ENCODE data around the gene PRKCA. TPM values are rescaled to one million over a fixed set of nuclear protein-coding genes. Genes with fewer than 3 reads are reported as not detected.
"Not testable (repeated sequence)": the region's sequence is repeated elsewhere in the genome, so short reads cannot be mapped to it uniquely, and the experiment has no call there.

Gene PRKCA
- total RNA-seq, 2 experiments from 2014 or later: 84.4 to 87.9 TPM

- Mint-ChIP-seq H3K4me1 (ENCODE audit: low read depth) (peaks cover 55% of the 10 kb centered on the region), H3K9me3 (peaks cover 3% of the 10 kb centered on the region), H3K27me3 (no peaks in the 10 kb centered on the region), H3K27ac (no peak overlapping the region), H3K36me3 (ENCODE audit: low read depth) (peaks cover 24% of the 10 kb centered on the region), H3K4me3 (no peak overlapping the region)
- intact Hi-C loops (cut with micrococcal nuclease): no loop called here
- no peak for DNase-seq
- TF ChIP-seq CTCF (IDR thresholded peaks at IDR 0.05): no peak
- ATAC-seq: no peak
- CTCF ChIA-PET: interaction anchor here (0.8 to 1.1 kb wide), 3 partner anchors 48 to 92 kb away, joined by 3 read pairs; no protein-coding TSS in a partner anchor
- POLR2A ChIA-PET: interaction anchor here (1.0 to 1.4 kb wide), 3 partner anchors 8 to 16 kb away, joined by 3 to 4 read pairs (median 3); no protein-coding TSS in a partner anchor
Observed at GRCh38 chr17:66474806-66475497, 172.5 kb downstream of the PRKCA start.

DNA sequence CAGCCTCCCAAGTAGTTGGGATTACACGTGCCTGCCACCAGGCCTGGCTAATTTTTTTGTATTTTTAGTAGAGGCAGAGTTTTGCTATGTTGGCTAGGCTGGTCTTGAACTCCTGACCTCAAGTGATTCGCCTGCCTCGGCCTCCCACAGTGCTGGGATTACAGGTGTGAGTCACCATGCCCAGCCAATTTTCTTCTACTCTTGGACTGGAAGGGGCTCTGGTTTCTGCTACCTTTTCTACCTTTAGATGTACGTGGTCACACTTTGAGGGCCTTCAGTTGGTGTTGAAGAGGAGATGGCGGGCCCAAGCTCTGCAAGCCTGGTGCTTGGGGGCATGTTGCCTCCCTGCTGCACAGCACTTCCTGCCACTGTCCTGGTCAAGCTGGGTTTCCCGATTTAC is 173.6 kb downstream of the PRKCA start:
- Mint-ChIP-seq H3K9me3 (peaks cover 3% of the 10 kb centered on the region), H3K4me3 (no peak overlapping the region), H3K4me1 (ENCODE audit: low read depth) (peaks cover 57% of the 10 kb centered on the region), H3K27me3 (no peaks in the 10 kb centered on the region), H3K36me3 (ENCODE audit: low read depth) (peaks cover 26% of the 10 kb centered on the region), H3K27ac (no peak overlapping the region)
- DNase-seq: peak; percentile 16
- ChIA-PET CTCF (interaction anchor here (0.8 kb wide), 1 partner anchor 91 kb away, joined by 3 read pairs; no protein-coding TSS in a partner anchor), POLR2A (interaction anchor here (0.7 to 1.1 kb wide), 2 partner anchors 11 to 192 kb away, joined by 3 read pairs; no protein-coding TSS in a partner anchor)
- TF ChIP-seq CTCF (IDR thresholded peaks at IDR 0.05): no peak
- no peak for ATAC-seq
- intact Hi-C loops (cut with micrococcal nuclease): no loop called here

GRCh38 chr17:66477615-66478283 is 175.3 kb downstream of the PRKCA start:
- Mint-ChIP-seq H3K4me1 (ENCODE audit: low read depth) (peaks cover 41% of the 10 kb centered on the region), H3K36me3 (ENCODE audit: low read depth) (peaks cover 26% of the 10 kb centered on the region), H3K27me3 (no peaks in the 10 kb centered on the region), H3K9me3 (peaks cover 3% of the 10 kb centered on the region), H3K4me3 (no peak overlapping the region), H3K27ac (no peak overlapping the region)
- no peak for TF ChIP-seq CTCF (IDR thresholded peaks at IDR 0.05)
- ChIA-PET CTCF (no interaction called here), POLR2A (interaction anchor here (1.1 kb wide), 1 partner anchor 11 kb away, joined by 4 read pairs; no protein-coding TSS in a partner anchor)
- intact Hi-C loops (cut with micrococcal nuclease): no loop called here
- ATAC-seq: no peak
- DNase-seq: no peak

DNA sequence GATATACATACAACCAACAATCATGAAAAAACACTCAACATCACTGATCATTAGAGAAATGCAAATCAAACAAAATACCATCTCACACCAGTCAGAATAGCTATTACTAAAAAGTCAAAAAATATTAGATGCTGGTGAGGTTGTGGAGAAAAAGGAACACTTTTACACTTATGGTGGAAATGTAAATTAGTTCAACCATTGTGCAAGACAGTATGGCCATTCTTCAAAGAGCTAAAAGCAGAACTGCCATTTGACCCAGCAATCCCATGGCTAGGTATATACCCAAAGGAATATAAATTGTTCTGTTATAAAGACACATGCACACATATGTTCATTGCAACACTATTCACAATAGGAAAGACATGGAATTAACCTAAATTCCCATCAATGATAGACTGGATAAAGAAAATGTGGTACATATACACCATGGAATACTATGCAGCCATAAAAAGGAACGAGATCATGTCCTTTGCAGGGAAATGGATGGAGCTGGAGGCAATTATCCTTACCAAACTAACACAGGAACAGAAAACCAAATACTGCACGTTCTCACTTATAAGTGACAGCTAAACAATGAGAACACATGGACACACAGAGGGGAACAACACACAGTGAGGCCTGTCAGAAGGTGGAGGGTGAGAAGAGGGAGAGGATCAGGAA is 176.9 kb downstream of the PRKCA start:
- DNase-seq; H3K4me3 Mint-ChIP-seq; ATAC-seq; intact Hi-C loops (cut with micrococcal nuclease); POLR2A ChIA-PET; H3K27me3 Mint-ChIP-seq; H3K9me3 Mint-ChIP-seq: not testable (repeated sequence)
- CTCF ChIA-PET: interaction anchor here (1.0 kb wide), 1 partner anchor 87 kb away, joined by 4 read pairs; no protein-coding TSS in a partner anchor
- Mint-ChIP-seq H3K4me1 (ENCODE audit: low read depth) (peaks cover 39% of the 10 kb centered on the region), H3K27ac (peak overlapping the region; percentile 28), H3K36me3 (ENCODE audit: low read depth) (peaks cover 22% of the 10 kb centered on the region)

DNA sequence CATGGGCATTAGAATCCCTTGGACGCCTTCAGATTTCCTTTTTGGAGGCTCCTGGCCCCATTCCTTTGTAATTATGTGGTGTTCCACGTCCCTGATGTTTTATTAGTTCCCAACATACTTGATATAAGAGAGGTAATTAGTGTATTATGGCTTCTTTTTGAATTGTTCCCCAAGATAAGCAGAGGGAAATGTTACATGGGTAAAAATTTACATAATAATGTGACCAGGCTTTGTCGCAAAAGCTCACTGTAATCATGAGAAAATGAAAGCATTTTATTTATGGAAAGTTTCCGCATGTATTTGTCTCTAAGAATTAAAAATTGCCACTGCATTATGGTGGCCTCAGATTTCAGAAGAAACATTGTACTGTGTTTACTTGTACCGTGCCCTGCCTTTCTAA is 177.8 kb downstream of the PRKCA start:
- H3K36me3 Mint-ChIP-seq (ENCODE audit: low read depth): peaks cover 22% of the 10 kb centered on the region
- no peak for TF ChIP-seq CTCF (IDR thresholded peaks at IDR 0.05)
- DNase-seq (no peak), ATAC-seq (no peak)
- peaks cover 34% of the 10 kb centered on the region for H3K4me1 Mint-ChIP-seq (ENCODE audit: low read depth)
- H3K4me3 Mint-ChIP-seq: no peak overlapping the region
- ChIA-PET POLR2A (interaction anchor here (0.9 kb wide), 1 partner anchor 73 kb away, joined by 3 read pairs; no protein-coding TSS in a partner anchor), CTCF (interaction anchor here (0.6 kb wide), 1 partner anchor 58 kb away, joined by 3 read pairs; no protein-coding TSS in a partner anchor)
- peaks cover 3% of the 10 kb centered on the region for H3K9me3 Mint-ChIP-seq
- intact Hi-C loops (cut with micrococcal nuclease): no loop called here
- no peak overlapping the region for H3K27ac Mint-ChIP-seq
- H3K27me3 Mint-ChIP-seq: no peaks in the 10 kb centered on the region
